ENCODE results near the gene TTC21B.
A peak's percentile ranks its signal among the peaks of the same experiment; 100 is the strongest.

The TTC21B gene

DNA sequence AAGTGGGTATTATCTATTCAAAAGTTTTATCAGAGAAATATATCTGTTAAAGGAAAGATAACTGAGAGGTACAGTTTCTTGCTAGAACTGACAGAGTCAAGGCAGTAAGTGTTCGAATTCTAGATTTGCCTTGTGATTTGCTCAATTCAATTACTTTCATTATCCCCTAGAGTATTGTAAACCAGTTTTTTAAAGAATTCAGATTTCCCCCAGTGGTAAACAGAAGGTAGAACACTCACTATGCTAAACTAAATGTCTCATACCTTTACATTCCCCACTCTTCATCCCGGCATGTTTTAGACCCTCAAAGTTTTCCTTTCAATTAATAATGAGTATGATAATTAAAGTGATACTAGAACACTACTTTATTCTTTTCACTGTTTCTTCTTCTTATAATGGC lies 28.6 kb downstream of the TTC21B start:
- H3K27me3 ChIP-seq (ENCODE audit: control insufficient read depth in 1 of 2, insufficient read depth in 2 of 2, low read length in 2 of 2), result no peaks in the 10 kb centered on the region

DNA sequence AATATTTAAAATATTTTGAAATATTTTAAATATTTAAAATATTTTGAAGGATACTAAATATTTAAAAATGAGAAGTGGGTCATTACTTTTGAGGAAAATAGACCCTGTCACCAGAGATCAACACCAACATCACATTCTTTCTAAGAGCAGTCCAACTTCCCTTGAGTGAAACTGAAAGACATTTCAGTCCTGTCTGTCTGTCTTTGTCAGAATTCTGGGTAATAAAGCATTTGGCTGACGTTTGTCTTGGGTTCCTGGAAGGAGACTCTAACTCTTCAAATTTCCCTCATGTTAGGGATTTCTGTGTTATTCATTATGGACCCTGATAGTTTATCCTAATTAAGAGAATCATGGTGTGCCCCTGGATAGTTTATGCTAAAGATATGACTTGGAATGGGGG lies 32.8 kb downstream of the TTC21B start:
- H3K36me3 ChIP-seq (ENCODE audit: control insufficient read depth in 2 of 2, insufficient read depth in 2 of 2, low read length in 2 of 2), result peaks cover 14 to 25% of the 10 kb centered on the region in 2 donors
- no peaks in the 10 kb centered on the region for H3K4me1 ChIP-seq (ENCODE audit: control insufficient read depth, insufficient read depth, low read length)
- no peaks in the 10 kb centered on the region for H3K27me3 ChIP-seq (ENCODE audit: control insufficient read depth in 1 of 2, insufficient read depth in 2 of 2, low read length in 2 of 2)
- no peaks in the 10 kb centered on the region for H3K9me3 ChIP-seq (ENCODE audit: control insufficient read depth in 2 of 2, low read length in 2 of 2)
- no peak overlapping the region for H3K9ac ChIP-seq (ENCODE audit: low read length in 2 of 2)
- no peak overlapping the region for H3K4me3 ChIP-seq (ENCODE audit: low read length in 2 of 2)
- no peak overlapping the region for H3K27ac ChIP-seq (ENCODE audit: low read length)

More for the DNA sequence above, 28.6 kb downstream of the TTC21B start:
- Histone ChIP-seq H3K4me1 (ENCODE audit: control insufficient read depth, insufficient read depth, low read length) (no peaks in the 10 kb centered on the region), H3K9ac (ENCODE audit: low read length in 2 of 2) (no peak overlapping the region), H3K9me3 (ENCODE audit: control insufficient read depth in 2 of 2, low read length in 2 of 2) (no peaks in the 10 kb centered on the region), H3K27ac (ENCODE audit: low read length) (no peak overlapping the region), H3K36me3 (ENCODE audit: control insufficient read depth in 2 of 2, insufficient read depth in 2 of 2, low read length in 2 of 2) (peaks cover 24 to 31% of the 10 kb centered on the region in 2 donors), H3K4me3 (ENCODE audit: low read length in 2 of 2) (no peak overlapping the region)

DNA sequence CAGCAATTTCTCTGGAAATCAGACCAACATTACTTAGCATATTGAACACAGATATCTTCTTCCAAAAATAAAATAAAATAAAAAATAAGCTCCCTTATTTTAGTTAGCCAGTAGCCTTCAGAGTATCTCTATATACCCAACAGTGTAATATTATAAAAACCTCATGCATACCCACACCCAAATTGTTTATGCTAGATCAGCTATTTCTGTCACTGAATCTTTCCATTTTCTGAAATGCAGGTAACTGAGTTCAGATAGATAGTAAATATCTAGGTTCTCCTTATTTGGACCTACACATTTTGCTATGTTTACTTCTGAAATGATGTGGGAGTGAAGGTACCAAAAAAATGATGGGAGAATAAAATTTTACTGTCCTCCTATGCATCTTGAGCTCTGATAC lies 39.9 kb downstream of the TTC21B start:
- Histone ChIP-seq H3K9me3 (ENCODE audit: control insufficient read depth in 2 of 2, low read length in 2 of 2) (no peaks in the 10 kb centered on the region), H3K4me3 (ENCODE audit: low read length in 2 of 2) (no peak overlapping the region), H3K9ac (ENCODE audit: low read length in 2 of 2) (no peak overlapping the region), H3K27me3 (ENCODE audit: control insufficient read depth in 1 of 2, insufficient read depth in 2 of 2, low read length in 2 of 2) (no peaks in the 10 kb centered on the region), H3K4me1 (ENCODE audit: control insufficient read depth, insufficient read depth, low read length) (no peaks in the 10 kb centered on the region), H3K27ac (ENCODE audit: low read length) (no peak overlapping the region), H3K36me3 (ENCODE audit: control insufficient read depth in 2 of 2, insufficient read depth in 2 of 2, low read length in 2 of 2) (peaks cover 6 to 28% of the 10 kb centered on the region in 2 donors)

GRCh38 chr2:165911981-165912380 lies 41.6 kb downstream of the TTC21B start:
- H3K9ac ChIP-seq (ENCODE audit: low read length in 2 of 2), result no peak overlapping the region
- H3K4me3 ChIP-seq (ENCODE audit: low read length in 2 of 2), result no peak overlapping the region
- H3K9me3 ChIP-seq (ENCODE audit: control insufficient read depth in 2 of 2, low read length in 2 of 2), result no peaks in the 10 kb centered on the region
- H3K27ac ChIP-seq (ENCODE audit: low read length), result no peak overlapping the region
- no peaks in the 10 kb centered on the region for H3K4me1 ChIP-seq (ENCODE audit: control insufficient read depth, insufficient read depth, low read length)
- H3K36me3 ChIP-seq (ENCODE audit: control insufficient read depth in 2 of 2, insufficient read depth in 2 of 2, low read length in 2 of 2), result peaks cover 9 to 21% of the 10 kb centered on the region in 2 donors
- H3K27me3 ChIP-seq (ENCODE audit: control insufficient read depth in 1 of 2, insufficient read depth in 2 of 2, low read length in 2 of 2), result no peaks in the 10 kb centered on the region

DNA sequence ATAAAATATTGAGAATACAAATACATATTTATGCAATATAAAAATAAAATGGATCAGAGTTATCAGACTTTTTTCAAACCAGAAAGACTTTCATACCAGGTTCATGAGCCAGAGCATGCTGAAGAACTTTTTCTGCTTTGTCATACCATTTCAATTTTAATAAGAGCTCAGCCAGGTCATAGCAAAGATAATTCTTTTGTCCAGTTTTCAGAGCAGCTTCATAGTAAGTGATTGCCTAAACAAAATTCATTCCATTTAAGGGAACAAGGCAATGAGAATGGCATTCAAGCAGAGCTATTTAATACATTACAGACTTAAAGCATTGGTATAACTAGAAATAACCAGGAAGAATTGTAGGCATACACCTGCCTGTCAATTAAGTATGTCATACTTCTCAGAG lies 42.3 kb downstream of the TTC21B start:
- H3K4me1 ChIP-seq (ENCODE audit: control insufficient read depth, insufficient read depth, low read length), result no peaks in the 10 kb centered on the region
- H3K27ac ChIP-seq (ENCODE audit: low read length), result no peak overlapping the region
- no peaks in the 10 kb centered on the region for H3K27me3 ChIP-seq (ENCODE audit: control insufficient read depth in 1 of 2, insufficient read depth in 2 of 2, low read length in 2 of 2)
- no peak overlapping the region for H3K4me3 ChIP-seq (ENCODE audit: low read length in 2 of 2)
- H3K9me3 ChIP-seq (ENCODE audit: control insufficient read depth in 2 of 2, low read length in 2 of 2), result no peaks in the 10 kb centered on the region
- H3K9ac ChIP-seq (ENCODE audit: low read length in 2 of 2), result no peak overlapping the region
- H3K36me3 ChIP-seq (ENCODE audit: control insufficient read depth in 2 of 2, insufficient read depth in 2 of 2, low read length in 2 of 2), result peaks cover 9 to 20% of the 10 kb centered on the region in 2 donors

- Histone ChIP-seq H3K9me3 (ENCODE audit: control insufficient read depth in 2 of 2, low read length in 2 of 2) (no peaks in the 10 kb centered on the region), H3K27me3 (ENCODE audit: control insufficient read depth in 1 of 2, insufficient read depth in 2 of 2, low read length in 2 of 2) (no peaks in the 10 kb centered on the region), H3K9ac (ENCODE audit: low read length in 2 of 2) (no peak overlapping the region), H3K36me3 (ENCODE audit: control insufficient read depth in 2 of 2, insufficient read depth in 2 of 2, low read length in 2 of 2) (peaks cover 6 to 20% of the 10 kb centered on the region in 2 donors), H3K4me3 (ENCODE audit: low read length in 2 of 2) (no peak overlapping the region), H3K27ac (ENCODE audit: low read length) (no peak overlapping the region), H3K4me1 (ENCODE audit: control insufficient read depth, insufficient read depth, low read length) (no peaks in the 10 kb centered on the region)
Observed at GRCh38 chr2:165909466-165909865, 44.1 kb downstream of the TTC21B start.

DNA sequence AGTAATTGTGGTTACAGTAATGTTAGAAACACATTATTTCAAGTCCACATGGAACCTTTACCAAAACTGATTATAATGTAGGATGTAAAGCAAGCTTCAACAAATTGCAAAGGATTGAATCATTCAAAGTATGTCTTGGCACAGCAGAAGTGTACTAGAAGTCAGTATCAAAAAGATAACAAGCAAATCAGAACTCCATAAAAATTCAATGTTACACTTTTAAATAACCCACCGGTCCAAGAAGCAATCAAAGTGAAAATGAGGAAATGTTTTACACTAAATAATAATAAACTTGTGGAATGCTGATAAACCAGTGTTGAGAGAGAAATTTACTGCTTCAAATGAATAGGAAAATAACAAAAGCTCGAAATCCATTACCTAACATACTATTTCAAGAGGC lies 47.7 kb downstream of the TTC21B start:
- Histone ChIP-seq H3K36me3 (ENCODE audit: control insufficient read depth in 2 of 2, insufficient read depth in 2 of 2, low read length in 2 of 2) (peaks cover 4 to 8% of the 10 kb centered on the region in 2 donors), H3K4me3 (ENCODE audit: low read length in 2 of 2) (no peak overlapping the region), H3K4me1 (ENCODE audit: control insufficient read depth, insufficient read depth, low read length) (no peaks in the 10 kb centered on the region), H3K9ac (ENCODE audit: low read length in 2 of 2) (no peak overlapping the region), H3K27me3 (ENCODE audit: control insufficient read depth in 1 of 2, insufficient read depth in 2 of 2, low read length in 2 of 2) (no peaks in the 10 kb centered on the region), H3K9me3 (ENCODE audit: control insufficient read depth in 2 of 2, low read length in 2 of 2) (no peaks in the 10 kb centered on the region), H3K27ac (ENCODE audit: low read length) (no peak overlapping the region)

DNA sequence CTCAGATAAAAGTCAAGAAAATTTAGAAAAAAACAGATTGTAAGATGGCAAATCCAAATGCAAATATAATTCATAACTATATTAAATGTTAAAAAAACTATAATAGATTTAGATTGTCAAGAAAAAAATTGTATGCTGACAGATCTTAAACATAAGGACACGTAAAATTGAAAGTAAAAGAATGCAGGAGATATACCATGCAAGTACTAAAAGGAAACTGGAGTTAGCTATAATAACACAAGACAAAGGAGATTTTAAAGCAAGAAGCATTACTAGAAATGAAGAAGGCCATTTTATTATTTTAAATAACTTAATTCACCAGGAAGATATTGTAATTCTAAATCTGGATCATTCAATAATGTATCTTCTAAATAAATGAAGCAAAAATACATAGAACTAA lies 48.3 kb downstream of the TTC21B start:
- Histone ChIP-seq H3K9ac (ENCODE audit: low read length in 2 of 2) (no peak overlapping the region), H3K9me3 (ENCODE audit: control insufficient read depth in 2 of 2, low read length in 2 of 2) (no peaks in the 10 kb centered on the region), H3K27me3 (ENCODE audit: control insufficient read depth in 1 of 2, insufficient read depth in 2 of 2, low read length in 2 of 2) (no peaks in the 10 kb centered on the region), H3K27ac (ENCODE audit: low read length) (no peak overlapping the region), H3K4me1 (ENCODE audit: control insufficient read depth, insufficient read depth, low read length) (no peaks in the 10 kb centered on the region), H3K36me3 (ENCODE audit: control insufficient read depth in 2 of 2, insufficient read depth in 2 of 2, low read length in 2 of 2) (peaks cover 4 to 8% of the 10 kb centered on the region in 2 donors), H3K4me3 (ENCODE audit: low read length in 2 of 2) (no peak overlapping the region)

DNA sequence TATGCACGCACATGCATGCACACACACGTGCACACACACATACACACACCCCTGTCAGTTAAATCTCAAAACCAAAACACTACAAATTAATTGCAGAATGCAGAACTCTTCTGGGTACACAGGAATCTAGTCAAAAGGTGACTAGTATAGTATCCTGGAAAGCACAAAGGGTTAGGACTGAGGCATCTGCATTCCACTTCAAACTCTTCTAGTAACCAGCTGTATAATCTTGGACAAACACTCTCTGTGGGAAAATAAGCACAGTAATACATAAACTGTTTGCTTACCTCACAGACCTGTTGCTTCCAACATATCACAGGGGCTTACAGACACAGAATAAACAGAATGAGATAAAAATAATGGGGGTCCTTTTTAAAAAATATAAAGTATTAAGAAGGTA lies 49.1 kb downstream of the TTC21B start:
- Histone ChIP-seq H3K27ac (ENCODE audit: low read length) (no peak overlapping the region), H3K36me3 (ENCODE audit: control insufficient read depth in 2 of 2, insufficient read depth in 2 of 2, low read length in 2 of 2) (peaks cover 4 to 11% of the 10 kb centered on the region in 2 donors), H3K4me1 (ENCODE audit: control insufficient read depth, insufficient read depth, low read length) (no peaks in the 10 kb centered on the region), H3K9me3 (ENCODE audit: control insufficient read depth in 2 of 2, low read length in 2 of 2) (no peaks in the 10 kb centered on the region), H3K9ac (ENCODE audit: low read length in 2 of 2) (no peak overlapping the region), H3K4me3 (ENCODE audit: low read length in 2 of 2) (no peak overlapping the region), H3K27me3 (ENCODE audit: control insufficient read depth in 1 of 2, insufficient read depth in 2 of 2, low read length in 2 of 2) (no peaks in the 10 kb centered on the region)

DNA sequence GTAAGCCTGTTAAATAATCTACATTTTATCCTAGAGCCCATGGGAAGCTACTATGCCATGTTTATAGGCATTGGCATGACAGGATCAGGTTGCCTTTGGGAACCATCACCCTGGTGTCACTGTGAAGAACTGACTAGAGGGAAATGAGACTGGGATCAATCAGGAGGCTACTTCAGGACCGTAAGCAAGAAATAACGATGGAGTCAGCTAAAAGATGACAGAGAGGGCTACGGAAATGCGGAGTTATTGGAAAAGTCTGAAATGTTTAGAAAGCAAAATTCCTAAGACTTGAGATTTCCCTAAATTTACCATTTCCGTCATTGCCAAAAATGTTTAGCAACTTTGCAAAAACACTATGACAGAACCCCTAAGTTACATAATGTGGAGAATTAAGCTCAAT lies 50.2 kb downstream of the TTC21B start:
- H3K27ac ChIP-seq (ENCODE audit: low read length), result no peak overlapping the region
- H3K4me3 ChIP-seq (ENCODE audit: low read length in 2 of 2), result no peak overlapping the region
- H3K9ac ChIP-seq (ENCODE audit: low read length in 2 of 2), result no peak overlapping the region
- peaks cover 2 to 13% of the 10 kb centered on the region in 2 donors for H3K36me3 ChIP-seq (ENCODE audit: control insufficient read depth in 2 of 2, insufficient read depth in 2 of 2, low read length in 2 of 2)
- no peaks in the 10 kb centered on the region for H3K27me3 ChIP-seq (ENCODE audit: control insufficient read depth in 1 of 2, insufficient read depth in 2 of 2, low read length in 2 of 2)
- H3K9me3 ChIP-seq (ENCODE audit: control insufficient read depth in 2 of 2, low read length in 2 of 2), result no peaks in the 10 kb centered on the region
- H3K4me1 ChIP-seq (ENCODE audit: control insufficient read depth, insufficient read depth, low read length), result no peaks in the 10 kb centered on the region

- Histone ChIP-seq H3K9ac (ENCODE audit: low read length in 2 of 2) (no peak overlapping the region), H3K9me3 (ENCODE audit: control insufficient read depth in 2 of 2, low read length in 2 of 2) (no peaks in the 10 kb centered on the region), H3K4me1 (ENCODE audit: control insufficient read depth, insufficient read depth, low read length) (no peaks in the 10 kb centered on the region), H3K27ac (ENCODE audit: low read length) (no peak overlapping the region), H3K27me3 (ENCODE audit: control insufficient read depth in 1 of 2, insufficient read depth in 2 of 2, low read length in 2 of 2) (no peaks in the 10 kb centered on the region), H3K36me3 (ENCODE audit: control insufficient read depth in 2 of 2, insufficient read depth in 2 of 2, low read length in 2 of 2) (peaks cover 2 to 17% of the 10 kb centered on the region in 2 donors), H3K4me3 (ENCODE audit: low read length in 2 of 2) (peak overlapping the region in 1 of 2 donors; percentile 36)
Observed at GRCh38 chr2:165902934-165903333, 50.6 kb downstream of the TTC21B start.

Measured in stomach smooth muscle (tissue), 2 donors.